Rectal smooth muscle tissue (tissue), 1 donor: ENCODE data around the gene APOBEC4.

Source experiments
- H3K27ac ChIP-seq: one replicate; pipeline ENCODE4 v1.7.0; 2013; ENCODE audit warnings: low read depth, low read length, inconsistent platforms
- H3K27me3 ChIP-seq: one replicate; pipeline ENCODE4 v1.7.0; 2013; ENCODE audit warnings: low read length; ENCODE audit not compliant: control insufficient read depth, insufficient read depth
- H3K36me3 ChIP-seq: one replicate; pipeline ENCODE4 v1.7.0; 2013; ENCODE audit warnings: low read length; ENCODE audit not compliant: control insufficient read depth, insufficient read depth
- H3K4me1 ChIP-seq: one replicate; pipeline ENCODE4 v1.7.0; 2013; ENCODE audit warnings: low read length; ENCODE audit not compliant: control insufficient read depth, insufficient read depth
- H3K4me3 ChIP-seq: one replicate; pipeline ENCODE4 v1.7.0; 2013; ENCODE audit warnings: low read length
- H3K9ac ChIP-seq: one replicate; pipeline ENCODE4 v1.7.0; 2013; ENCODE audit warnings: low read length

APOBEC4 gene, protein sequence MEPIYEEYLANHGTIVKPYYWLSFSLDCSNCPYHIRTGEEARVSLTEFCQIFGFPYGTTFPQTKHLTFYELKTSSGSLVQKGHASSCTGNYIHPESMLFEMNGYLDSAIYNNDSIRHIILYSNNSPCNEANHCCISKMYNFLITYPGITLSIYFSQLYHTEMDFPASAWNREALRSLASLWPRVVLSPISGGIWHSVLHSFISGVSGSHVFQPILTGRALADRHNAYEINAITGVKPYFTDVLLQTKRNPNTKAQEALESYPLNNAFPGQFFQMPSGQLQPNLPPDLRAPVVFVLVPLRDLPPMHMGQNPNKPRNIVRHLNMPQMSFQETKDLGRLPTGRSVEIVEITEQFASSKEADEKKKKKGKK

DNA sequence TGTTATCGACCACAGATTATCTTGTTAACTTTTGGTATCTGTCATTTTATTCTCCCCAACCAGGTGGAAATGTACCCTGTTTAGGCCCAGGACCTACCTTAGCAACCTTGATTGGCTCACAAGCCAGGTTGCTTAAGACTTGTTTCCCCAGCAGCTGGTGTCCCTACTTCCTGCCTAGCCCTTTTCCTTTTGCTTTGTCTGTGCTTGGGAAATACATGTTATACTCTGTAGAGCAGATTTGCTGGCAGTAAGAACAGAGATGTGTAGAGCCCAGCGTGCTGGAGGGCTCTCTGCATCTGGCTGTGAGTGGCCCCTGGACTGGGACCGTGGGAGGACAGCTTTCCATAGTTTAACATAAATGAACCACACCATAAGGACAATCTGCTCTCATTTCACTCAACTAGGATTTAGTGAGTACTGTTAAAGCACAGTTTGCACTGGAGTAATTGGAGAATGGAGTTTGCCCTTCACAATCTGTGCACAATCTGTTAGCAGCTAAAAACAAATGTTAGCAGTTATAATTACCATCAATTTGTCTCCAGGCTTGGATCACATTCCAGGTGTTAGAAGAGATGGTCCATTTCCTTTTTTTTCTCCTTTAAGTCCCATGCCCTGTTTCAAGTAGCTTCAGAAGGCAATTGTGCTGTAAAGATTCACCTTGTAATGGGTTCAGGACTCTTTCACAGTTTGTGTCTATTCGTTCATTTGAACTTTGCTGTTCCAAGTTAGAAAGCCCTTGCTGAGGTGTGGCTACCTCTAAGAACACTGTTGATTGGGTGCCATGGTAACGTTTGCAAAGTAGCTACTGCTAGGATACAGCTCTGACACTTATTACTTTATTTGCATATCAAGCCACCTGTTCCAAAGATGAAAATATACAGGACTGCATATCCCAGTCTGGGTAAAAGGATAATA, at the start of gene APOBEC4:
Gene APOBEC4 (minus strand): TSS at position 770 of the 915 bp plus-strand sequence. CDS start 4,535 bp downstream, outside the sequence.
- Histone ChIP-seq H3K9ac (no peak within 1 kb of the TSS), H3K4me1 (peaks cover 3% of the 10 kb centered on the region), H3K4me3 (no peak within 1 kb of the TSS), H3K27me3 (no peaks in the 10 kb centered on the region), H3K36me3 (no peaks in the 10 kb centered on the region), H3K27ac (no peak within 1 kb of the TSS)

DNA sequence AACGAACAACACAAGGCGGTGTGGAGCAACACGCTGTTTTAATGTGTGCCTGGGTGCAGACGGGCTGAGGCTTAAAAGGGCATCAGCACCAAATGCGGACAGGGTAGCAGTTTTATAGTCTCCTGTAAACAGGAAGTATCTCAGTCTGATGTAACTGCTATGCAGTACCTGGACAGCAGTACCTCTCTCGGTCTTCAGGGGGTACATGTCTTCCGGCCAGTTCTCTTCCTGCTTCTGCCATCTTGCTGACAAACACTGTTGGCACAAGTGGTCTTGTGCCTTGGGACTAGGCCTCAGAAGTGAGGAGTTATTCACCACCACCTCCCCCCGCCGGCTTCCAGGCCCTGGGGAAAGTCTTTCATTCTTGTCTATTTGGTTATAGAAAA, 49.7 kb upstream of the APOBEC4 start:
- Histone ChIP-seq H3K27me3 (no peaks in the 10 kb centered on the region), H3K4me1 (no peaks in the 10 kb centered on the region), H3K36me3 (no peaks in the 10 kb centered on the region), H3K9ac (no peak overlapping the region), H3K27ac (no peak overlapping the region), H3K4me3 (no peak overlapping the region)

DNA sequence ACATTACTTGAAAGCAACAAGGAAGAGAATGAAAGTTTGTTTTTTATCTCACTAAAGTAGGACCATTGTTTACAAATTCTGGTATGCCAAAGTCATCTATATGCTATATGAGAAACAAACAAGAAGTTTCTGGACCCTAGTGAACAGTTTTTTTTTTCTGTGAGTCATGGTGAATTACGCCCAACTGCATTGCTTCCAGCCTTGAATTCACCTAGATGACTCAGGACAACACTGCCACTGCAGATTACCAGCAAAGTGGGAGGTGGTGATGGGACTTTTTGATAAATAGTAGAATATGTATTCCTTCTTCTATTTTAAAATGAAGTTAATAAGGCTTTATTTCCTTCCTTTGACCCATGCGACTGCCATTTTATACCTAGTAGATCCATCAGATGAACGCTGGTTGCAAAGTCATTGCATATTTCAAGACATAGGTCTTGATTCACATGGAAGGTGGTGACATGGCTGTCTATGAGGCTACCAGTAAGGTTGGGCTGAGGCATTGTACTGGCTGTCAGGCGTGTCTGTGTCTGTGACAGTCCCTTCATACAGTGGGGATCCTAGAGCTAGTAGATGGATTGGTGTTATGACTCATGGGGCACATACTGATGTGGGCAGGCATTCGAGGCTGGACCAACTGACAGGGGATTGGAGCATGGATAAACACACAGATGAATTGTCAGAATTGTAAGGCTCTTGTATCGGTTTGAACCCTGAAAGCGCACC, 49.1 kb upstream of the APOBEC4 start:
- Histone ChIP-seq H3K4me3 (no peak overlapping the region), H3K4me1 (no peaks in the 10 kb centered on the region), H3K27me3 (no peaks in the 10 kb centered on the region), H3K9ac (no peak overlapping the region), H3K27ac (no peak overlapping the region), H3K36me3 (no peaks in the 10 kb centered on the region)

DNA sequence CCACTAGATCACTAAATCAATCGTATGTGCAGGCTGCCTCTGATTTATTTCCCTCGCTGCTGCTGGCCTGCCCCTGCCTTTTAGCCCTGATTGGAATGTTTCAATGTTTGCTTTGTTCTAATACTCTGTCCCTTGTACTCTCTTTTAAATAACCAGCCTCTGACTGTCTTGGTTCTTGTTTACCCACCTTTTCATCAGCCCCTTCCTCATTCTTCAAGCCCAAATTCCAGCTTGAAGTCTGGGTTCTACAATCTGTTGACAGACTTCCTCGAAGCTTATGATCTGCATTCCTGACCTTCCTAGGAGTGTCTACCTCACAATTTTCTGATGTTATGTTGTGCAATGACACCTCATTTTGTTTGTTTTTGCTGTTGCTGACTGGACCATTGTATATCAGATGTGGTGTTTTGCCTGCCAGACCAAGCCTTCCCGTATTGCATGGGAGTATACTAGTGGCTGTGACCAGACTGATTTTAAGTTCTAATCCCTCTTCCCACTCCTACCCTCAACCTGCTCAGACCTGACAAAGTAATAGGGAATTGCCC, 46.6 kb upstream of the APOBEC4 start:
- Histone ChIP-seq H3K4me3 (no peak overlapping the region), H3K9ac (no peak overlapping the region), H3K36me3 (no peaks in the 10 kb centered on the region), H3K4me1 (no peaks in the 10 kb centered on the region), H3K27me3 (no peaks in the 10 kb centered on the region), H3K27ac (no peak overlapping the region)

DNA sequence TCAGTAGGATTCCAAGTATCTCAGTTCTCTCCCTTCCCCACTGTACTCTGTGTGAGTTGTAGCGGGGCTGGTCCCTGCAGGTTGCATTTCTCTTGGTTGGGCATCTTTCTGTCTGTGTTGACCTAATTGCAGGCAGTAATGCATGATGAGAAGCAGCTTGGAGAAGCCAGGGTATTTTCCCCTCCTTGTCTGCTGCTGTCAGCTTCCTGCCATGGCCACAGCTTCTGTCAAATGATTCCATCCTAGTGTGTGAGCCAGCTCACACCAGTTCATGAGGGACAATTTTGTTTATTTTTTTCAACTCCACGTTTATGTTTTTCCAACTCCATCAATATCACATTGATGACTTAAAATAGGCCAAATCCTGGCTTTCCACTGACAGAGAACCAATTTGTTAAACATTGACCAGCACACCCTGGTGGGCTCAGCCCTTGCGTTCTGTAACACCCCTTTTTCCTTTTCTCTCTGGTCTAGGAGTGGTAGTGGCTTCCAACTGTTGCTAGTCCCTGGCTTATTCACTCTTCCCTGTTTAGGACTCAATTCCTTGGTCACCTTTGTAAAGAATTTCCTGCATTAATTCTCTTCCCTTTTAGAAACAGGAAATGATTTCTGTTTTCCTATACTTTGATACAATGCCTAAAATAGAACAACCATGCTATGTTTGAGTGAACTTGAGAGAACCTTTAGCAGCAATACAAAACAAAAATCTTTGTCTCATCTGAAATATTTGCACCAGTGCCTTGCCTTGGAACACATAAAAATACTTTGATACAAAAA, 44.9 kb upstream of the APOBEC4 start:
- no peaks in the 10 kb centered on the region for H3K36me3 ChIP-seq
- H3K4me3 ChIP-seq, result no peak overlapping the region
- H3K27me3 ChIP-seq, result no peaks in the 10 kb centered on the region
- no peak overlapping the region for H3K9ac ChIP-seq
- H3K27ac ChIP-seq, result no peak overlapping the region
- H3K4me1 ChIP-seq, result no peaks in the 10 kb centered on the region

DNA sequence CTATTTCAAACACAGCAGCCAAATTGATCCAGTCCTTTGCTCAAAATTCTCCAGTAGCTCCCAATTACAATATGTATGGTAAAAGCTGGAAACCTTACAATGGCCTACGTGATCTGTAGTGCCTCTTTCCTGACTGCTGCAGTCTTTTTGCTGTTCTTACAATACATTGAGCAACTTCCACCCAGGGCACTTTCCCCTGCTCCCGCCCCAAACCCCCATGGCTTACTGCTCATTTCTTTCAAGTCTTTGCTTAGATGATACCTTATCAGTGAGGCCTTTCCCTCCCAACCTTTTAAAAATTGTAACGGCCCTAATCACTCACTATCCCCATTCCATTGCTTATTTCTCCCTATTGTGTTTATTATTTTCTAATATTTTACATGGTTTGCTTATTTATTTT, 43.9 kb upstream of the APOBEC4 start:
- Histone ChIP-seq H3K4me1 (no peaks in the 10 kb centered on the region), H3K27ac (no peak overlapping the region), H3K9ac (no peak overlapping the region), H3K4me3 (no peak overlapping the region), H3K27me3 (no peaks in the 10 kb centered on the region), H3K36me3 (no peaks in the 10 kb centered on the region)

DNA sequence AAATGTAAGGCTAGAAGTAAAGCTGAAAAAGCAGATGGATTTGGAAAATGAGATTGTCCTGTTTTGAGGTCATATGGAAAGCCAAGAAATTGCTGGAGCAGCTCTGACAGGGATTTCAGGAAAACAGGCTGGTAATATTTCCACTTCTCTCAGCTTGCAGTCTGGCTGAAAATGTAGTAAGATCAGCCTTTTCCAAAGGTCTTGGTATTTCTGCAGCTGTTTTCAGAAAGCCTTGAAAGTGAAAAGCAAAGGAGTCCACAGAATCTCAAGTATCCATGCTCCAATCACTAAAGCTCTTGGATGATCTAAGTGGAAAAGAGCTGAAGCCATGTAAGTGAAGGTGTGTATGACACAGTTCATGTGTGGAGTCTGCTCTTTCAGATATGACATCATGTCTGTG, 41.6 kb upstream of the APOBEC4 start:
- Histone ChIP-seq H3K9ac (no peak overlapping the region), H3K36me3 (no peaks in the 10 kb centered on the region), H3K27me3 (no peaks in the 10 kb centered on the region), H3K27ac (no peak overlapping the region), H3K4me3 (no peak overlapping the region), H3K4me1 (no peaks in the 10 kb centered on the region)

DNA sequence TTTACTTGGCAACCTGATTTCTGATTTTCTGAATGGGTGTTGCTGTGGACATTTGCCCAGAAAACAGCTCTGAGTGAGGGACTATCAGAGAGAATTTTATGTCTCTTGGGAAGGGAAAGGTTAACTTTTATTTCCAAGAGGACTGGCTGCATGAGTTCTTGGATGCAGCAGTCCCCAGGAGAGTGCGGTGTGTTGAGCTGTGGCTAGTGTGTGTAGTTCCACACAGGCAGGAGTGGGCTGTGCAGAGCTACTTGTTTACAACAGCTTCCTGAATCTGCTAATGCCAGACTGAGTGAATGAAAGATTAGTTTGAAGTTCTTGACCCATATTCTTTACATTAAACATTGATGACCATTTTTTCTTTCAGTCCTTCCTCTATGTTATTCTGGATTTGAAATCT, 41.0 kb upstream of the APOBEC4 start:
- Histone ChIP-seq H3K4me1 (no peaks in the 10 kb centered on the region), H3K9ac (no peak overlapping the region), H3K27ac (no peak overlapping the region), H3K27me3 (no peaks in the 10 kb centered on the region), H3K4me3 (no peak overlapping the region), H3K36me3 (no peaks in the 10 kb centered on the region)

DNA sequence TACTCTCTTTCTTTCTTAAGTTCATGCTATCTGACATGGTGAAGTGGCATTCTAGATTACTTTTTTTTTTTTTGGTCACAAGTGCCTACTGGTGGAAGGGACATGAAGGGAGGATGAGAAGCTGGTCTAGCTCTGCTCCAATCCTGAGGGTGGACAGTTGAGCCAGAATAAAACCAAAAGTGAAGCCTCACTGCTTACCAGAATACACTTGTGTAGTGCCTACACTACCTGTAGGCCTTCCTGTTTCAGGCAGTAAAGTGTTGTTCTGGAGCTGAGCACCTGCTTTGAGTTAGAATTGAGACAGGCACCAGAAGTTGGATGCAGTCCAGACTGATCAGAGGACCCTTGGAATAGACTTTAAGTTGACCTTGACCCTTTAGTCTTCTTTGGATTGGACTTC, 40.4 kb upstream of the APOBEC4 start:
- Histone ChIP-seq H3K9ac (no peak overlapping the region), H3K36me3 (no peaks in the 10 kb centered on the region), H3K4me3 (no peak overlapping the region), H3K27ac (no peak overlapping the region), H3K27me3 (no peaks in the 10 kb centered on the region), H3K4me1 (no peaks in the 10 kb centered on the region)

DNA sequence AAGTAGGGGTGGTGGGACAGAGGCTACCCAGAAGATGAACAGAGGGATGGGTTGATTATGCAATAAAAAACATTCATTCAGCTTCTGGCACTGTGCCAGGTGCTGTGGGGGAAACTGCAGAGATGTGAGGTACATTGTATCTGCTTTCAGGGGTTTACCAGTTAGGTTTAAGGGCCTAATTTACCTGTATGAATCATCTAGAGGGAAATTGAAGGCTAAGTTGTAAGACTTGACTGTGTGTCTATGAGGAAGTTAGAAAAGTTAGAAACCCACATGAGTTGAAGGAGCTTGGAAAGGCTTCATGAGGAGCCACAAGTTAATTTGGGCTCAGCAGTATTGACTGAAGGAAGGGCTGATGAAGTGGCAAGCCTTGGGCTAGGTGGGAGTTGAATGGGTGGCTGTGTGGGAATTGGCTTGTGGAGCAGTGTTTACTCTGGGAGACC, 36.7 kb upstream of the APOBEC4 start:
- no peaks in the 10 kb centered on the region for H3K4me1 ChIP-seq
- H3K27ac ChIP-seq, result no peak overlapping the region
- no peaks in the 10 kb centered on the region for H3K36me3 ChIP-seq
- H3K9ac ChIP-seq, result no peak overlapping the region
- no peaks in the 10 kb centered on the region for H3K27me3 ChIP-seq
- no peak overlapping the region for H3K4me3 ChIP-seq

DNA sequence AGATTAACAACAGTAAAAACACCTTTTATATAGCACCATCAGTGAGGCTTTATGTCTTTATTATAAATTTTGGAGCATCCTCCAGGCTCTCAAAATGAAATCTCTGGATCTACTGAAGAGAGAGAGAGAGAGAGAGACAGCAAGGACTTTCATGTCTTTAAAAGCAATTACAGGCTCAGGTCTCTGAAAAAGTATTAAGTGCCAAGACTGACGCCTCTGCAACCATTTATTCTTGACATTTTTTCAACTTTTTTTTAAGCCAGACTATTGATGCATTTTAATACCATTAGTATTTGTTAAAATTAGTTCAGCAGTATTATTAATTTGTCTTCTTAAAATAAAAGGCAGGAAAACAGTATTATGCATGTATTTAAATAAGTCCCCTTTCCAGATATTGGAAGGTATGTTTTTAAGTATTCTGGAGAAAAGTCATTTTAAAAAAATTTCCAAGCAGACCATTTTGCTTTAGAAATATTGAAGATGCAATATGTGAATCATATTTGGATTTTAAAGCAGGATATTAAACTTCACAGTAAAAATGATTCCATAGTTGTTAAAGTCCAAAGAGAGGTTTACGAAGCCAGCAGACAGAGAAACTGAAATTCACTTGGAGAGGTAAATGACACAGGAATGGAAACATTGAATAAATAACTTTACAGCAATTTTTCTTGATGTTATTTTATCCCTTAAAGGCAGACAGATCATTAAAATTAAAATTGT, 35.4 kb upstream of the APOBEC4 start:
- no peak overlapping the region for H3K4me3 ChIP-seq
- H3K27ac ChIP-seq, result no peak overlapping the region
- no peak overlapping the region for H3K9ac ChIP-seq
- H3K36me3 ChIP-seq, result no peaks in the 10 kb centered on the region
- no peaks in the 10 kb centered on the region for H3K27me3 ChIP-seq
- H3K4me1 ChIP-seq, result no peaks in the 10 kb centered on the region
